Tibial nerve (tissue), 4 donors: ENCODE results near the gene ADAMTS18. TPM values are rescaled to one million over a fixed set of nuclear protein-coding genes. Genes with fewer than 3 reads are reported as not detected.

Source experiments
- DNase-seq, 2 donors: peaks; one replicate each; pipeline ENCODE4 v3.0.0-alpha.2; 2019; ENCODE audit warnings: low spot score in 2 of 2
- H3K27ac ChIP-seq, 4 donors: fragments of 200-600 bp; sonication (generic) in 3 of 4; one replicate each; pipeline ENCODE4 v1.5.1; 2017 to 2019; ENCODE audit warnings: mild to moderate bottlenecking in 1 of 4
- H3K27me3 ChIP-seq, 2 donors: fragments of 200-600 bp; sonication (generic) in 1 of 2; one replicate each; pipeline versions ENCODE4 v1.5.1 to v1.6.0; 2017 to 2019
- H3K36me3 ChIP-seq, 3 donors: fragments of 200-600 bp; sonication (generic); one replicate each; pipeline ENCODE4 v1.5.1; 2018 to 2019
- H3K4me1 ChIP-seq, 4 donors: fragments of 200-600 bp; sonication (generic) in 3 of 4; one replicate each; pipeline ENCODE4 v1.5.1; 2017 to 2019
- H3K4me3 ChIP-seq, 4 donors: fragments of 200-600 bp; sonication (generic) in 3 of 4; one replicate each; pipeline ENCODE4 v1.5.1; 2017 to 2019; ENCODE audit warnings: mild to moderate bottlenecking in 1 of 4, moderate library complexity in 1 of 4
- H3K9me3 ChIP-seq, 4 donors: fragments of 200-600 bp; sonication (generic) in 3 of 4; one replicate each; pipeline ENCODE4 v1.5.1; 2017 to 2019
- CTCF ChIP-seq, 5 experiments: fragments of 200-600 bp in 3 of 5; fragments of 450-650 bp in 2 of 5; sonication (generic) in 3 of 5; IDR thresholded peaks; one replicate each; pipeline ENCODE4 v1.5.1; 2016 to 2019; ENCODE audit warnings: antibody characterized with exemption in 5 of 5, mild to moderate bottlenecking in 3 of 5, moderate library complexity in 2 of 5
- EP300 ChIP-seq, 2 donors: sonication (generic); formaldehyde crosslinking; IDR thresholded peaks; one replicate each; pipeline ENCODE4 v1.6.1; 2017; ENCODE audit warnings: antibody characterized with exemption in 2 of 2, mild to moderate bottlenecking in 1 of 2
- POLR2A ChIP-seq, 2 donors: fragments of 450-650 bp; IDR thresholded peaks; one replicate each; pipeline ENCODE4 v1.6.1; 2017; ENCODE audit warnings: antibody characterized with exemption in 2 of 2, mild to moderate bottlenecking in 2 of 2, moderate library complexity in 2 of 2
- WGBS, 2 donors: methylation state at CpG; one replicate each; pipeline ENCODE4 v1.1.5; 2018; 5-methylcytosine and 5-hydroxymethylcytosine counted together
- total RNA-seq, 4 donors: library from RNA; depleted of rRNA; stranded (reverse); fragments of >200 nt; gene quantifications; one replicate each; pipeline ENCODE4 v1.1.0, GENCODE V29; 2016

ADAMTS18 gene
- total RNA-seq, 4 donors from 2014 or later, result under 0.01 to 0.60 (median 0.21) TPM

DNA sequence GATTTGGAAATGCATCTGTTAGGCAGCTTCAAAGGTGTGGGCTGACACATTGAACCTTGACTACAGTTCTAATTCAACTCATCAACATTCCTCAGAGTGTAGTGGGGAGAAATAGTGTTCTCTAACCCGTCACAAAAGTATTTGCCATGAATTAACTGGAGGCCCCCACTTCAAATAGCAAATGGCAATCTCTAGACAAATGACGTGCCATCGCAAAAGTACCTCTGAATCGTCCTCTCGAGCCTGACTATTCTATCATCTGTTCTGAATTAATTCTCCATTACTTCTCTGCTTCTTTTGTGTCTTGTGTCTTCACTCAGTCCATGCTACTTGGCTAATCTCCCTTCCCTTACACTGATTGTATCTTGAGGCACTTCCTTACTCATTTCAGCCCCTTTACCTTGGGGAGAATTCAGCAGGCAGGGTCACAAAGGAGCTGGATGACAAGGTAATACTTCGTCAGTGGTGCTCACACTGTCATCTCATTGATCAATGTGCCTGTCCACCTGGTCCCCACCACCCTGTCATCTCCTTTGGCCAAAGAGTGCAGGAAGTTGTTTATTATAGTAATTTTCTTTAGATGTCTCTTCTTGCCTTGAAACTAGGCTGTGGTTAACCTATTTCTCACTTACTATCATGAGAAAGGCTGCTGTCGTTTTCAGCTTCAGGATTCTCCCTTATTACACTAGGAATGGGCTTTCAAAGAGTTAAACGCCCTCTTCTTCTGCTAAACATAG, 127.2 kb downstream of the ADAMTS18 start:
- no peaks in the 10 kb centered on the region for H3K4me1 ChIP-seq
- H3K9me3 ChIP-seq, result no peaks in the 10 kb centered on the region
- 56 to 68% methylated on average over 8 of the region's 8 CpGs for WGBS, 2 donors
- no peak overlapping the region for H3K4me3 ChIP-seq
- TF ChIP-seq POLR2A (IDR thresholded peaks at IDR 0.05), result no peak
- TF ChIP-seq CTCF (IDR thresholded peaks at IDR 0.05), result no peak
- no peaks in the 10 kb centered on the region for H3K36me3 ChIP-seq
- no peak for DNase-seq
- H3K27me3 ChIP-seq, result no peaks in the 10 kb centered on the region
- no peak overlapping the region for H3K27ac ChIP-seq

GRCh38 chr16:77306075-77306474, 128.8 kb downstream of the ADAMTS18 start:
- H3K9me3 ChIP-seq, result no peaks in the 10 kb centered on the region
- no peak for DNase-seq
- TF ChIP-seq POLR2A (IDR thresholded peaks at IDR 0.05), result no peak
- TF ChIP-seq CTCF (IDR thresholded peaks at IDR 0.05), result no peak
- TF ChIP-seq EP300 (IDR thresholded peaks at IDR 0.05), result no peak
- H3K4me1 ChIP-seq, result no peaks in the 10 kb centered on the region
- WGBS, 2 donors, result 42 to 52% methylated on average over 3 of the region's 3 CpGs
- H3K4me3 ChIP-seq, result no peak overlapping the region
- no peaks in the 10 kb centered on the region for H3K27me3 ChIP-seq
- no peak overlapping the region for H3K27ac ChIP-seq
- H3K36me3 ChIP-seq, result no peaks in the 10 kb centered on the region

- no peak for DNase-seq
- H3K27me3 ChIP-seq, result no peaks in the 10 kb centered on the region
- H3K4me1 ChIP-seq, result no peaks in the 10 kb centered on the region
- H3K4me3 ChIP-seq, result no peak overlapping the region
- no peaks in the 10 kb centered on the region for H3K36me3 ChIP-seq
- TF ChIP-seq POLR2A (IDR thresholded peaks at IDR 0.05), result no peak
- WGBS, 2 donors, result 83 to 91% methylated on average over 2 of the region's 2 CpGs
- no peaks in the 10 kb centered on the region for H3K9me3 ChIP-seq
- no peak overlapping the region for H3K27ac ChIP-seq
Observed at GRCh38 chr16:77304877-77305276, 130.0 kb downstream of the ADAMTS18 start.

GRCh38 chr16:77304134-77304533, 130.7 kb downstream of the ADAMTS18 start:
- WGBS, 2 donors, result 97% methylated on average over 2 of the region's 2 CpGs
- TF ChIP-seq POLR2A (IDR thresholded peaks at IDR 0.05) (no peak), CTCF (IDR thresholded peaks at IDR 0.05) (no peak), EP300 (IDR thresholded peaks at IDR 0.05) (no peak)
- Histone ChIP-seq H3K9me3 (no peaks in the 10 kb centered on the region), H3K4me3 (no peak overlapping the region), H3K36me3 (no peaks in the 10 kb centered on the region), H3K4me1 (no peaks in the 10 kb centered on the region), H3K27ac (no peak overlapping the region), H3K27me3 (no peaks in the 10 kb centered on the region)
- no peak for DNase-seq

DNA sequence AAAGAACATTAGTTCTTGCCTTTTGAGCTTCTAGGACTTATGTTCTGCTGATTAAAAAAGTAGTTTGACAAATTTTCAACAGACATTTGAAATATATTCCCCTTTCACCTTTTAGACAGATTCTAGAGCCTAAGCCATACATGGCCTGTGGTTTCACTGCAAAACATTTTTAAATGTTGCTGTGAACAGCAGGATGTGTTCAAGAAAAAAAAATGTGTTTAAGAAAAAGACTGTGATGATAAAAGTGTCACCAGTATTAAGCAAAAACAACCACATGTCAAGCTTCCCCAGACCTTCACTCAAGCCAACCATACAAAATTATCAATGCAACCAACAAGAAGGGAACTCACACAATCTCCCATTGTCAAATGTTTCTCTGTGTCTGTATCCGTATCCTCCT, 132.2 kb downstream of the ADAMTS18 start:
- WGBS, 2 donors, result 47 to 54% methylated on average over 1 of the region's 1 CpG
- TF ChIP-seq CTCF (IDR thresholded peaks at IDR 0.05) (no peak), POLR2A (IDR thresholded peaks at IDR 0.05) (no peak), EP300 (IDR thresholded peaks at IDR 0.05) (no peak)
- Histone ChIP-seq H3K9me3 (no peaks in the 10 kb centered on the region), H3K36me3 (no peaks in the 10 kb centered on the region), H3K27me3 (no peaks in the 10 kb centered on the region), H3K4me1 (no peaks in the 10 kb centered on the region), H3K4me3 (no peak overlapping the region), H3K27ac (no peak overlapping the region)
- DNase-seq, result no peak
